ENCODE measurements around the gene TTC5. TPM values are rescaled to one million over a fixed set of nuclear protein-coding genes. Genes with fewer than 3 reads are reported as not detected.

The TTC5 gene
- total RNA-seq, 1 experiment from 2014 or later: 15.9 TPM

DNA sequence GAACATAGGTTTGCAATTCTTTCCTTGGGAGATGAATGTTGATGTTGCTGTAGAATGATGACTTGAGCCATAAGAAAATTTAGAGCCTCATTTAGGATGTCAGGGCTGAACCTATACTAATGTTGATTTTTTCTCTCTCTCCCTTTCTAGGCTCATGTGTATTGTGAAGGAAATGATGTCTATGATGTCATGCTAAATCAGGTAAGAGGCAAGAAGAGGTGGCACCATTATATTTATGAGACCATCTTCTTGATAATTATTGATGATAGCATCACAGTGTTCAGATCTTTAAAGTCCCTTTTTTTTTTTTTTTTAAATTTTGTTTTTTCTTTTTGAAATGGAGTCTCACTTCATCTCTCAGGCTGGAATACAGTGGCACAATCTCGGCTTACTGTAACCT is 41.0 kb upstream of the TTC5 start:
- H3K4me1 Mint-ChIP-seq: peaks cover 7% of the 10 kb centered on the region
- no peak overlapping the region for H3K4me3 Mint-ChIP-seq
- ChIA-PET POLR2A (no interaction called here), CTCF (no interaction called here)
- TF ChIP-seq CREM (CRISPR knock-in tag; IDR thresholded peaks at IDR 0.05): no peak
- TF ChIP-seq, protein P1, sequence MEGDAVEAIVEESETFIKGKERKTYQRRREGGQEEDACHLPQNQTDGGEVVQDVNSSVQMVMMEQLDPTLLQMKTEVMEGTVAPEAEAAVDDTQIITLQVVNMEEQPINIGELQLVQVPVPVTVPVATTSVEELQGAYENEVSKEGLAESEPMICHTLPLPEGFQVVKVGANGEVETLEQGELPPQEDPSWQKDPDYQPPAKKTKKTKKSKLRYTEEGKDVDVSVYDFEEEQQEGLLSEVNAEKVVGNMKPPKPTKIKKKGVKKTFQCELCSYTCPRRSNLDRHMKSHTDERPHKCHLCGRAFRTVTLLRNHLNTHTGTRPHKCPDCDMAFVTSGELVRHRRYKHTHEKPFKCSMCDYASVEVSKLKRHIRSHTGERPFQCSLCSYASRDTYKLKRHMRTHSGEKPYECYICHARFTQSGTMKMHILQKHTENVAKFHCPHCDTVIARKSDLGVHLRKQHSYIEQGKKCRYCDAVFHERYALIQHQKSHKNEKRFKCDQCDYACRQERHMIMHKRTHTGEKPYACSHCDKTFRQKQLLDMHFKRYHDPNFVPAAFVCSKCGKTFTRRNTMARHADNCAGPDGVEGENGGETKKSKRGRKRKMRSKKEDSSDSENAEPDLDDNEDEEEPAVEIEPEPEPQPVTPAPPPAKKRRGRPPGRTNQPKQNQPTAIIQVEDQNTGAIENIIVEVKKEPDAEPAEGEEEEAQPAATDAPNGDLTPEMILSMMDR (IDR thresholded peaks at IDR 0.05): no peak
- no peak for TF ChIP-seq TEAD1 (CRISPR knock-in tag; IDR thresholded peaks at IDR 0.05)
- TF ChIP-seq MXD4 (CRISPR knock-in tag; IDR thresholded peaks at IDR 0.05; ENCODE audit: borderline replicate concordance): no peak
- TF ChIP-seq, protein P2, sequence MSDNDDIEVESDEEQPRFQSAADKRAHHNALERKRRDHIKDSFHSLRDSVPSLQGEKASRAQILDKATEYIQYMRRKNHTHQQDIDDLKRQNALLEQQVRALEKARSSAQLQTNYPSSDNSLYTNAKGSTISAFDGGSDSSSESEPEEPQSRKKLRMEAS (CRISPR knock-in tag; IDR thresholded peaks at IDR 0.05): no peak
- no peak for TF ChIP-seq FOXP1 (CRISPR knock-in tag; IDR thresholded peaks at IDR 0.05; ENCODE audit: borderline replicate concordance)
- TF ChIP-seq, protein P3, sequence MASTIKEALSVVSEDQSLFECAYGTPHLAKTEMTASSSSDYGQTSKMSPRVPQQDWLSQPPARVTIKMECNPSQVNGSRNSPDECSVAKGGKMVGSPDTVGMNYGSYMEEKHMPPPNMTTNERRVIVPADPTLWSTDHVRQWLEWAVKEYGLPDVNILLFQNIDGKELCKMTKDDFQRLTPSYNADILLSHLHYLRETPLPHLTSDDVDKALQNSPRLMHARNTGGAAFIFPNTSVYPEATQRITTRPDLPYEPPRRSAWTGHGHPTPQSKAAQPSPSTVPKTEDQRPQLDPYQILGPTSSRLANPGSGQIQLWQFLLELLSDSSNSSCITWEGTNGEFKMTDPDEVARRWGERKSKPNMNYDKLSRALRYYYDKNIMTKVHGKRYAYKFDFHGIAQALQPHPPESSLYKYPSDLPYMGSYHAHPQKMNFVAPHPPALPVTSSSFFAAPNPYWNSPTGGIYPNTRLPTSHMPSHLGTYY (CRISPR knock-in tag; IDR thresholded peaks at IDR 0.05): no peak
- TF ChIP-seq, protein P4, sequence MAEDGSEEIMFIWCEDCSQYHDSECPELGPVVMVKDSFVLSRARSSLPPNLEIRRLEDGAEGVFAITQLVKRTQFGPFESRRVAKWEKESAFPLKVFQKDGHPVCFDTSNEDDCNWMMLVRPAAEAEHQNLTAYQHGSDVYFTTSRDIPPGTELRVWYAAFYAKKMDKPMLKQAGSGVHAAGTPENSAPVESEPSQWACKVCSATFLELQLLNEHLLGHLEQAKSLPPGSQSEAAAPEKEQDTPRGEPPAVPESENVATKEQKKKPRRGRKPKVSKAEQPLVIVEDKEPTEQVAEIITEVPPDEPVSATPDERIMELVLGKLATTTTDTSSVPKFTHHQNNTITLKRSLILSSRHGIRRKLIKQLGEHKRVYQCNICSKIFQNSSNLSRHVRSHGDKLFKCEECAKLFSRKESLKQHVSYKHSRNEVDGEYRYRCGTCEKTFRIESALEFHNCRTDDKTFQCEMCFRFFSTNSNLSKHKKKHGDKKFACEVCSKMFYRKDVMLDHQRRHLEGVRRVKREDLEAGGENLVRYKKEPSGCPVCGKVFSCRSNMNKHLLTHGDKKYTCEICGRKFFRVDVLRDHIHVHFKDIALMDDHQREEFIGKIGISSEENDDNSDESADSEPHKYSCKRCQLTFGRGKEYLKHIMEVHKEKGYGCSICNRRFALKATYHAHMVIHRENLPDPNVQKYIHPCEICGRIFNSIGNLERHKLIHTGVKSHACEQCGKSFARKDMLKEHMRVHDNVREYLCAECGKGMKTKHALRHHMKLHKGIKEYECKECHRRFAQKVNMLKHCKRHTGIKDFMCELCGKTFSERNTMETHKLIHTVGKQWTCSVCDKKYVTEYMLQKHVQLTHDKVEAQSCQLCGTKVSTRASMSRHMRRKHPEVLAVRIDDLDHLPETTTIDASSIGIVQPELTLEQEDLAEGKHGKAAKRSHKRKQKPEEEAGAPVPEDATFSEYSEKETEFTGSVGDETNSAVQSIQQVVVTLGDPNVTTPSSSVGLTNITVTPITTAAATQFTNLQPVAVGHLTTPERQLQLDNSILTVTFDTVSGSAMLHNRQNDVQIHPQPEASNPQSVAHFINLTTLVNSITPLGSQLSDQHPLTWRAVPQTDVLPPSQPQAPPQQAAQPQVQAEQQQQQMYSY (CRISPR knock-in tag; IDR thresholded peaks at IDR 0.05): no peak
- TF ChIP-seq TEAD4 (CRISPR knock-in tag; IDR thresholded peaks at IDR 0.05): no peak
- no peak for TF ChIP-seq NR2C2 (CRISPR knock-in tag; IDR thresholded peaks at IDR 0.05)
- TF ChIP-seq SOX15 (CRISPR knock-in tag; IDR thresholded peaks at IDR 0.05): no peak
- TF ChIP-seq TP53 (CRISPR knock-in tag; IDR thresholded peaks at IDR 0.05): no peak
- TF ChIP-seq ZNF423 (CRISPR knock-in tag; IDR thresholded peaks at IDR 0.05): no peak
- TF ChIP-seq, protein P5, sequence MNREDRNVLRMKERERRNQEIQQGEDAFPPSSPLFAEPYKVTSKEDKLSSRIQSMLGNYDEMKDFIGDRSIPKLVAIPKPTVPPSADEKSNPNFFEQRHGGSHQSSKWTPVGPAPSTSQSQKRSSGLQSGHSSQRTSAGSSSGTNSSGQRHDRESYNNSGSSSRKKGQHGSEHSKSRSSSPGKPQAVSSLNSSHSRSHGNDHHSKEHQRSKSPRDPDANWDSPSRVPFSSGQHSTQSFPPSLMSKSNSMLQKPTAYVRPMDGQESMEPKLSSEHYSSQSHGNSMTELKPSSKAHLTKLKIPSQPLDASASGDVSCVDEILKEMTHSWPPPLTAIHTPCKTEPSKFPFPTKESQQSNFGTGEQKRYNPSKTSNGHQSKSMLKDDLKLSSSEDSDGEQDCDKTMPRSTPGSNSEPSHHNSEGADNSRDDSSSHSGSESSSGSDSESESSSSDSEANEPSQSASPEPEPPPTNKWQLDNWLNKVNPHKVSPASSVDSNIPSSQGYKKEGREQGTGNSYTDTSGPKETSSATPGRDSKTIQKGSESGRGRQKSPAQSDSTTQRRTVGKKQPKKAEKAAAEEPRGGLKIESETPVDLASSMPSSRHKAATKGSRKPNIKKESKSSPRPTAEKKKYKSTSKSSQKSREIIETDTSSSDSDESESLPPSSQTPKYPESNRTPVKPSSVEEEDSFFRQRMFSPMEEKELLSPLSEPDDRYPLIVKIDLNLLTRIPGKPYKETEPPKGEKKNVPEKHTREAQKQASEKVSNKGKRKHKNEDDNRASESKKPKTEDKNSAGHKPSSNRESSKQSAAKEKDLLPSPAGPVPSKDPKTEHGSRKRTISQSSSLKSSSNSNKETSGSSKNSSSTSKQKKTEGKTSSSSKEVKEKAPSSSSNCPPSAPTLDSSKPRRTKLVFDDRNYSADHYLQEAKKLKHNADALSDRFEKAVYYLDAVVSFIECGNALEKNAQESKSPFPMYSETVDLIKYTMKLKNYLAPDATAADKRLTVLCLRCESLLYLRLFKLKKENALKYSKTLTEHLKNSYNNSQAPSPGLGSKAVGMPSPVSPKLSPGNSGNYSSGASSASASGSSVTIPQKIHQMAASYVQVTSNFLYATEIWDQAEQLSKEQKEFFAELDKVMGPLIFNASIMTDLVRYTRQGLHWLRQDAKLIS (CRISPR knock-in tag; IDR thresholded peaks at IDR 0.05; ENCODE audit: borderline replicate concordance): no peak
- no peak for TF ChIP-seq RORB (CRISPR knock-in tag; IDR thresholded peaks at IDR 0.05)
- TF ChIP-seq, protein P6, sequence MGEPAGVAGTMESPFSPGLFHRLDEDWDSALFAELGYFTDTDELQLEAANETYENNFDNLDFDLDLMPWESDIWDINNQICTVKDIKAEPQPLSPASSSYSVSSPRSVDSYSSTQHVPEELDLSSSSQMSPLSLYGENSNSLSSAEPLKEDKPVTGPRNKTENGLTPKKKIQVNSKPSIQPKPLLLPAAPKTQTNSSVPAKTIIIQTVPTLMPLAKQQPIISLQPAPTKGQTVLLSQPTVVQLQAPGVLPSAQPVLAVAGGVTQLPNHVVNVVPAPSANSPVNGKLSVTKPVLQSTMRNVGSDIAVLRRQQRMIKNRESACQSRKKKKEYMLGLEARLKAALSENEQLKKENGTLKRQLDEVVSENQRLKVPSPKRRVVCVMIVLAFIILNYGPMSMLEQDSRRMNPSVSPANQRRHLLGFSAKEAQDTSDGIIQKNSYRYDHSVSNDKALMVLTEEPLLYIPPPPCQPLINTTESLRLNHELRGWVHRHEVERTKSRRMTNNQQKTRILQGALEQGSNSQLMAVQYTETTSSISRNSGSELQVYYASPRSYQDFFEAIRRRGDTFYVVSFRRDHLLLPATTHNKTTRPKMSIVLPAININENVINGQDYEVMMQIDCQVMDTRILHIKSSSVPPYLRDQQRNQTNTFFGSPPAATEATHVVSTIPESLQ (CRISPR knock-in tag; IDR thresholded peaks at IDR 0.05): no peak
- TF ChIP-seq ZNF219 (CRISPR knock-in tag; IDR thresholded peaks at IDR 0.05; ENCODE audit: borderline replicate concordance): no peak
- TF ChIP-seq PRRX2 (CRISPR knock-in tag; IDR thresholded peaks at IDR 0.05): no peak
- H3K9me3 Mint-ChIP-seq: no peaks in the 10 kb centered on the region
- H3K27me3 Mint-ChIP-seq (ENCODE audit: low read depth): no peaks in the 10 kb centered on the region
- ATAC-seq (no peak), DNase-seq (ENCODE audit: low spot score) (no peak)
- no peak overlapping the region for H3K27ac Mint-ChIP-seq
- H3K36me3 Mint-ChIP-seq: peaks cover 47% of the 10 kb centered on the region

All from WTC11 (cell line).